ENCODE measurements around the gene EIF4E.
A peak's percentile ranks its signal among the peaks of the same experiment; 100 is the strongest.
"Not testable (repeated sequence)": the region's sequence is repeated elsewhere in the genome, so short reads cannot be mapped to it uniquely, and the experiment has no call there.

Gene EIF4E

DNA sequence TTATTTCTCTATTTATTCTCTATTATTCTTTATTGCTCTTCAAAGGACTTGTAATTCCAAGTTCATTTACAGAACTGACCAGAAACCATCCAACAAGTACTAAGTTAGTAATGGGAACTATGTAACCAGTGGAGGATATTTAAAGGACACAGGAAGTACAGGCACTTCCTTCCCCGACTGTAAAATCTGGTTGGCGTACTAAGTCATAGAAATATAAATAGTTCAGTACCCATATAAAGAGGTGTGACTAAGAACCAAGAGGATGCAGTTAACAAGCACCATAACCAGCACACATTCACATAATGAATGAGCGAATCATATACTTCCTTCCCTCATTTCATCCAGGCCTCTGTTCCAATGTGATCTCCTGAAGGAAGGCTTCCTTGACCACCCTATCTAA lies 3.6 kb upstream of the EIF4E start:
- DNase-seq (ENCODE audit: low read depth in 2 of 2), result no peak

DNA sequence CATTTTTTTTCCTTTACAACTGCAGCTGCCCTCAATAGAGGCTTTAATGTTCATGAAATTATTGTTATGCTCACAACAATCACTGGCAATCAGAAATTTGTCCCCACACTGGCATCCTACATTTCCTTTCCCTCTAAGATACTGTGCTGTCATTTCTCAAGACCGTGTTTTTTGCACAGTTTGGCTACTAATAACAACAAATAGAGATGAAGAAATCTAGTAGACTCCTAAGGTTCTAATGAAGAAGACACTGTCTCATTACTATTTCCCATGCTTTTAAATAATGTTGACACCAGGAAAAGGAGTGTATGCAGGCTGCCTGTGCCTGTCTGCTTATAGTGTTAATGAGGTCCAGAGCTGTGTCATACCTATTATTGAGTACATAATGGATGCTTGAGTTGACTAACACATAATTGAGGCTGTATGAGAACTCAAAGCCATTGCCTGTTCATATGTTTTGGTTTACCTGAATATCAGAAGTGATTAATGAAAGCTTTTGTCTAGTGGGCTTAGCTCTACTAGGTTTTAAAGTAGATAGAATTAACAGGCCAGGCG lies 1.5 kb upstream of the EIF4E start:
- no peak for DNase-seq (ENCODE audit: low read depth in 2 of 2)

DNA sequence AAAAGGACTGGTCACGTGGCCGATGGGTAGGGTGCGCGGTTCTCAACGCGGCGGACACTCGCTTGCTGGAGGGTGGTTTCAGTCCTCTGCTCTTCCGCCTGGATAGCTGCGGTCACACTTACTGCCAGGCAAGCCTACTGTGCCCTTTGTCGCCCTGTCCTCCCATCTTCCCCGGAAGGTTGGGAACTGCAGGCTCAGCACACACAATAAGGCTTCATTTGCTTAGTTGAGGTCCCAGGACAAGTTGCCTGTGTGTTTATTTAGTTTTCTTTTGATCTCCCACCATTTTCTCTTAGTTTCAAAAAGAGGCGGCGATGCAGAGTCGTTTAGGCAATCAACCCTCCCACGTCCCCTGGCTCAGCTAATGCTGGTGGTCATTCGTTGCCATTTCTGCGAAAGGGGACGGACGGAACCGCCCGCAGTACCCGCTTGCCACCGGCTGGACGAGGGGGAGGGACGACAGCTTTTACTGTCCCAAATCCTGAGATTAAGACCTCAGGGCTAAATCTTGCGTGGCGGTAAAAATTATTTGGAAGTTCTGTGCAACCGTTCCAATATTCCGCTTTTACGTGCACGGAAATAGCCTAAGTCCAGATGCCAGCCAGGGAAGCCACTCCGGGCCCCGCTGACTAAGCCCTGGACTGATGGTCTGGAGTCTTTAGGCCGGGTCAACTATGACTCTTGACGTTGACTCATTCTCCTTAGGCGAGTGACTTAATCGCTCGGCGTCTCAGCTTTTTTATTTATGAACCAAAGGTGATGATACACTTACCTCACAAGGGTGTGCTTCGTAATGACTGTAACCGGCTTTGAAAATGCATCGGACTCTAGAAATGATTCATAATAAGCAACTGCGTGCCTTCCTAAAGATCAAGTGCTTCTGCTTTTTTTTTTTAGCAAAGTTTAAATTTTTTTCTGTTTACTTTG lies 671 bp upstream of the EIF4E start:
- peak; percentile 2 to 6 for DNase-seq (ENCODE audit: low read depth in 2 of 2)

DNA sequence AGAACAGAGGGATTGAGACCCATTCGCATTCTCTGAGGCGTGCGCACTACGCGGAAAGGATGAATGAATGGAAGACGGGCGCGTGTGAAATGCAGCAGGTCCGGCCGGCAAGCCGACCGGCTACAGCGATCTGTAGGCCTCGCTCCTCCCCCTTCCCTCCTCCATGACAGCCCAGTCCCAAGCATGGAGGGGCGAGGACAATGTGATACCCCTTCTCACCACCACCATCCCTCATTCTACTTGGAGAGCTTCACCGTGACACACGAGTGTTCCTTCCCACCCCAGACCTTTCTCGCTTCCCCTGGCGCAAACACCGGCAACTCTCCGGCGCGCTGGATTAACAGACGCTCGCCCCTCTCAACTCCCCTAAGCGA lies 815 bp downstream of the EIF4E start:
- peak; percentile 27 to 30 for DNase-seq (ENCODE audit: low read depth in 2 of 2)

DNA sequence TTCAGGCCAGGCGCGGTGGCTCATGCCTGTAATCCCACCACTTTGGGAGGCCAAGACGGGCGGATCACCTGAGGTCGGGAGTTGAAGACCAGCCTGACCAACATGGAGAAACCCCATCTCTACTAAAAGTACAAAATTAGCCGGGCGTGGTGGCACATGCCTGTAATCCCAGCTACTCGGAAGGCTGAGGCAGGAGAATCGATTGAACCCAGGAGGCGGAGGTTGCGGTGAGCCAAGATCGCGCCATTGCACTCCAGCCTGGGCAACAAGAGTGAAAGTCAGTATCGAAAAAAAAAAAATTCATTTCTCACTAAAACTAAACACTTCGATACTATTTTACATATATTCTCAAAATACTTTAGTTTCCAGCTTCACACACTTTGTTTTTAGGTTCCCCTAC lies 2.7 kb downstream of the EIF4E start:
- DNase-seq (ENCODE audit: low read depth in 2 of 2), result not testable (repeated sequence)

DNA sequence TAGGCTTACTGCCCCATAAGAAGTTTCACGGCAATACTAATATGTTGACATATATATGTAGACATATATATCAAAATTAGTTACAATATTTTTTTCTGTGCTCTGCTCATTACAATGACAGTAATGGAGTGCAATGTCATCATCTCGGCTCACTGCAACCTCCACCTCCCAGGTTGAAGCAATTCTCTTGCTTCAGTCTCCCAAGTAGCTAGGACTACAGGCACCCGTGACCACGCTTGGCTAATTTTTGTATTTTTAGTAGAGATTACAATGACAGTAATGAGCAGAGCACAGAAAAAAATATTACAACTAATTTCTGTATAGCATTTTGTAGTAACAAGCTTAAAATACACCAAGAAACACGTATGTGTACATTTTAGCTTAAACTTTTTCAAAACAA lies 7.6 kb downstream of the EIF4E start:
- no peak for DNase-seq (ENCODE audit: low read depth in 2 of 2)

DNA sequence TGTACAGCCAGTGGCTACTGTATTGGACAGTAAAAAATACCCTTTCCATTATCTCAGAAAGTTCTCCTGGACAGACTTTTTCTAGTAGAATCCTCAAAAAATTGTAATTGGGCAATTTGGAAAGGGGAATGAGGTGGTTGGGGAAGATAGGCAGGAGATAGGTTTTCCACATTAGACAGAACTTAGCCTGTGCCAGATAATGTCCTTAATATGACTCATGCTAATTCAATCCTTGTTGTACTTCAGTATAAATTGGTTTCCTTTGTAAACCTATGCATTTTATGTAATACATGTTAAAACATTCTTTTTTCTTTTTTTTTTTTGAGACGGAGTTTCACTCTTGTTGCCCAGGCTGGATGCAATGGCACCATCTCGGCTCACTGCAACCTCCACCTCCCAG lies 8.9 kb downstream of the EIF4E start:
- DNase-seq (ENCODE audit: low read depth in 2 of 2), result no peak

DNA sequence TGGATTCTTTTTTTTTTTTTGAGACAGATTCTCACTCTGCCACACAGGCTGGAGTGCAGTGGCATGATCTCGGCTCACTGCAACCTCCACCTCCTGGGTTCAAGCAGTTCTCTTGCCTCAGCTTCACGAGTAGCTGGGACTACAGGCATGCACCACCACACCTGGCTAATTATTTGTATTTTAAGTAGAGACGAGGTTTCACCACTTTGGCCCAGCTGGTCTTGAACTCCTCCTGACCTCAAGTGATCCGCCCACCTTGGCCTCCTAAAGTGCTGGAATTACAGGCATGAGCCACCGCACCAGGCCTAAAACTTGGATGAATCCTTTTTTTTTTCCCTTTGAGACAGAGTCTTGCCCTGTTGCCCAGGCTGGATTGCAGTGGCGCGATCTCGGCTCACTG lies 18.2 kb downstream of the EIF4E start:
- DNase-seq (ENCODE audit: low read depth in 2 of 2), result not testable (repeated sequence)

DNA sequence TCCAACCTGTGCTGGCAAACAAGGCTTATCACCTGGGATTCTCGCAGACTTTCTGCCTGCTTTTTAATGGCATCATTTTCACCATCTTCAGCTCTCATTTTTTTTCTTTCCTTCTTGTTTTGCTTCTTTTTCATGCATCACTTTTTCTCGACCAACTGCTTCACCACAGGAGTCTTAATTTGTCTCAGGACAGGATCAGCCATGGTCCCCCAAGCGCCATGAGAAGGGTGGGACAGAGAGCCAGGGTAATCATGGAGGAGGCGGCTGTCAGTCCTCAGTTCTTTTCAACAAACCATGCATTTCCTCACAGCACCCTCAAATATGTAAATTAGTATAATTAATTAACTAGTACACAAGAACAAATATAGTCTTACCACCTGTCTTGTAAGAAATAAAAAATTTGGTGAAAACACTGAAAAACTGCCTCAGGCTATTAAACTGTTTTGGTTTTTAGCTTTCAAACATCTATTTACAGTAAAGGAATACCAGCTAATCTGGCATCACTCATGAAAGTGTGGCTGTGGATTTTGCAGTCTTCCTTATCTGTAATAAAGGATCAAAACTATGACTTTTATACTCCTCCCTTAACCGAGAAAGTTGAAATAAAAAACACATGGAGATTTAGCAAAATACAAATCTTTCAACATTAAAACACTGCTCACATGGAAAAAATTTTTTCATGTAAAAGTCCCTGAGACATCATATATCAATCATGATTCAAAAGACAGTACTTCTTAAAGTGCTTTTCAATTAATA lies 19.1 kb downstream of the EIF4E start:
- DNase-seq (ENCODE audit: low read depth in 2 of 2), result no peak

DNA sequence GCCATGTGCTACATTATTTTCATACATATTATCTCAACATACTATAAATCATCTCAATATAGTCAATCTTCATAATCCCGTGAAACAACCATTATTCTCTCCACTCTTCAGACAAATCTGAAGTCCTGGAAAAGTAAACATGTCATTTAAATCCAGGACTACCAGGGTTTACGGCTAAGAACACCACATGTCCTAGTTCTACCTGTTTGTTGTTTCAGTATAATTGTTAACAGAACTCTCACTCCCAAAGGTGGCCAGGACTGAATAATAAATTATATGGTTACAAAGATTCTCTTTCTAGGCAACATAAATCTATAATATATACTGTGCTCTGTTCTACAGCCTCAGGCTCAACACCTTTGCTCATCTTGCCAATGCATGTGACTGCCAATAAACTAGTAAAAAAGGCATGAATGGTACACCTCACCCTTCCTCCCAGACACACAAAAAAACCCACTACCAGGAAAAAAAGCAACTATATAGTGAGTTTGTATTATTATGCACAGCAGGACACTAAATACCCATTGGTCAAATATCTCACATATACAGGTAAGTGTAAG lies 20.1 kb downstream of the EIF4E start:
- no peak for DNase-seq (ENCODE audit: low read depth in 2 of 2)

DNA sequence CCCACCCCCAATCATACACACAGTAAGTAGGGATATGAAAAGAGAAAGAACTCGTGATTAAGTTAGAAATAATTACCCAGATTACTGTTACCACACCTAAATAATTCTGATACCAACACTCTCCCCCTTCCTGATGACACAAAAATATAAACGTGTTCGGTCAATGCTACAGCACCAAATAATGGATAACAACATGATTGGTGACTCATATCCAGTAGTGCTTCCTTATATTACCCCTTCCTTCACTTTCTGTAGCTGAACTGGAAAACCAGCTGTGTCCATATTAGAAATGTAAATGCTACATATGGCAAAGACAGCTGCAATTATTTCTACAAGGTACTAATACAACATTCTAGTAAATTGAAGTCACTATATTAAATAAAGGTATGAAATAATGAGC lies 20.8 kb downstream of the EIF4E start:
- DNase-seq (ENCODE audit: low read depth in 2 of 2), result no peak

DNA sequence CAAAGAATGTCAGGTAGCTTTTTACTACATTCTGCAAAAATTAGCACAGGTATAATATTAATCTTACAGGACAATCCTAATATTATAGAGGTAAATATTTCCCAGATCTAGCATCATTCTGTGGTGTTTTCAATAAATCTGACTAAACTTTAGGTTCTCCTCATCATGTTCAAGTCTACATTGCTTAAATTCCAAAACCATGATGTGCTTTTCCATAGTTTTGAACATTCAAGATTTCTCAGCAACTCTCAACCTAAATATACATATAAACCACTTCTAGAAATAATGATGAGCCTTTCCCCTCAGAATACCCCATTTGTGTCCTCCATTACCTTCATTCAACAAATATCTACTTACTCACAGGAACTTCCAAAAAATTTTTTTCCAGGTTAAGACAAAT lies 23.1 kb downstream of the EIF4E start:
- no peak for DNase-seq (ENCODE audit: low read depth in 2 of 2)

DNA sequence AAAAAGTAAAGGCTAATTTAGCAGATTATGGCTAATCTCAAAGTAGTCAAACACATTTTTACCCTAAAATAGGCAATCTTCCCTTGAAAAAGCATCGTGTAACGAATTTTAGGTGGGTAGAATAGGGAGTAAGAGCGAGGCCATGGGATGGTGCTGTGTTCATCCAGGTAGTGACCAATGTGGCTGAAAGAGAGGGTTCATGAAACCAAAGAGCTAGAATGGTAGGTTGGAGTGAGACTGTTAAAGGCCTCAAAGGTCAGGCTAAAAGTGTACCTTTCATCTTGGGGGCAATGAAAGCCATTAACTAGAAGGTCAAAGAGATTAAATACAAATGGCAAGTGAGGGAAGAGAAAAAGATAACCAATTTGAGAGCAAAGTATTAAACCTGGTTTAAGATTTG lies 23.6 kb downstream of the EIF4E start:
- DNase-seq (ENCODE audit: low read depth in 2 of 2), result no peak

DNA sequence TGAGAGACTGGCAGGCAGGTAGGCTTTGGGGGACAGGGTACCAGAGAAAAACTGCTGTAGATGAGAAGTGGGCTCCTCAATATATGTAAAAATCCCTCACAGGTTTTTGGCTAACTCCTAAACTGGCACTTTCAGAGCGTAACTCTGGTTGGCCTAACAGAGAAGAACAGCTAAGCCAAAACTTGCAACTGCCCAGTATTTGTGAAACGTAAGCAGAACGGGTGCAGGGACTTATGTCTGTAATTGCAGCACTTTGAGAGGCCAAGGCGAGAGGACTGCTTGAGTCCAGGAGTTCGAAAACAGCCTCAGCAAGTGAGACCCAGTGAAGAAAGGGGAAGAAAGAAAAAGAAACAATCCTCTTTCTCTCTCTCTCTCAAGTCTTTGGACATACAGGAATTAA lies 25.0 kb downstream of the EIF4E start:
- DNase-seq (ENCODE audit: low read depth in 2 of 2), result no peak

DNA sequence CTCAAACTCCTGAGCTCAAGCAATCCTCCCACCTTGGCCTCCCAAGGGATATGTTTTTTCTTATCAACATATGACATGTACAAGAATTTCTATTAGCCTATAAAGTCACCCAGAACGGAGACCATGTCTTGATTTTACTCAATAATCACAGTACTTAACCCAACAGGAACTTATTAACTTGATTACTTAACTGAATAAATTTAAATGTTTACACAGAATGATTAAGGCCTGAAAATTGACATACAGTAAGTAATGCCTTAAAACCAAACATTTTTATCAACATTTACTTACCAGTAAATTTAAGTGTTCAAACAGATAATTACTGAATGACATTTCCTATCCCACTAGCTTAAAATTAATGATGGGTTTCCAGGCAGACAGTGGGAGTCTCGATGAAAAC lies 25.4 kb downstream of the EIF4E start:
- no peak for DNase-seq (ENCODE audit: low read depth in 2 of 2)

DNA sequence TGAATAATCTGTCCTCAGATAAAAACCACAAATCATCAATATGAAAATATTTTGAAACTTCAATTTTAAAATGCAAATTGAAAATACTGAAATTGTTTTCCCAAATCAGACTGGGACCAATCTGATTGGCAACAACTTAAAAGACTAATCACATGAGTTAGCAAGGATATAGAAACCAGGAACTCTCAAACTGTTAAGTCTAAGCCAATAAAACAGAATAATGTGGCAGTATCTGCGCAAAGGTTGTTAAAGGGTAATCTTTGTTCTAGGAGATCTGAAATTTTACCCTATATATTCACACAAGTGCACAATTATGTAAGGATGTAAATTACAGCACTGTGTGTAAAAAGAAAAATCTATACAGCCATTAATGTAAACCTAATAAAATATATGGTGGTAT lies 29.7 kb downstream of the EIF4E start:
- DNase-seq (ENCODE audit: low read depth in 2 of 2), result no peak

DNA sequence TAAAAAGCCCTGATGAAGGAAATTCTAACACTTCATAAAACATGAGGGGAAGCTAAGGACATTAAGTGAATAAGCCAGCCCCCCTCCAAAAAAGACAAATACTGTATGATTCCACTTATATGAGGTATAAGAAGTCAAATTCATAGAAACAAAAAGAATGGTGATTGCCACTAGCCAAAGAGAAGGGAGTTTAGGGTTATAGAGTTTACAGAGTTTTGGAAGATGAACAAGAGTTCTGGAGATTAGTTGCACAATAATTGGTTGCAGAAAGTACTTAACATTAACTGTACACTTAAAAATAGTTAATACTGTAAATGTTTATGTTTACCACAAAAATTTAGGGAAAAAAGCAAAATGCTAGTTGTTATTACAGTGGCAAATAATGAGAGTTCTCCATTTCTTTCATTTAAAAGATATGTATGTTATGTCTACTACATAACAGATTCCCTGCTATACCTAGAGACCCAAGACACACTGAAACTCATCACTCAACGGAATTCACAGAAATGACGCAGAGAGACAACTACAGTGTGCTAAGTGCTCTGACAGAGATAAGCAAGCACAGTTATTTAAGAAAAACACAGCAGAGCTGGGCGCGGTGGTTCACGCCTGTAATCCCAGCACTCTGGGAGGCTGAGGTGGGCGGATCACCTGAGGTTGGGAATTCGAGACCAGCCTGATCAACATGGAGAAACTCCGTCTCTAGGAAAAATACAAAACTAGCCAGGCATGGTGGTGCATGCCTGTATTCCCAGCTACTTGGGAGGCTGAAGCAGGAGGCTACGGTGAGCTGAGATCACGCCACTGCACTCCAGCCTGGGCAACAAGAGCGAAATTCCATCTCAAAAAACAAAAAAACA lies 37.2 kb downstream of the EIF4E start:
- DNase-seq (ENCODE audit: low read depth in 2 of 2), result no peak

DNA sequence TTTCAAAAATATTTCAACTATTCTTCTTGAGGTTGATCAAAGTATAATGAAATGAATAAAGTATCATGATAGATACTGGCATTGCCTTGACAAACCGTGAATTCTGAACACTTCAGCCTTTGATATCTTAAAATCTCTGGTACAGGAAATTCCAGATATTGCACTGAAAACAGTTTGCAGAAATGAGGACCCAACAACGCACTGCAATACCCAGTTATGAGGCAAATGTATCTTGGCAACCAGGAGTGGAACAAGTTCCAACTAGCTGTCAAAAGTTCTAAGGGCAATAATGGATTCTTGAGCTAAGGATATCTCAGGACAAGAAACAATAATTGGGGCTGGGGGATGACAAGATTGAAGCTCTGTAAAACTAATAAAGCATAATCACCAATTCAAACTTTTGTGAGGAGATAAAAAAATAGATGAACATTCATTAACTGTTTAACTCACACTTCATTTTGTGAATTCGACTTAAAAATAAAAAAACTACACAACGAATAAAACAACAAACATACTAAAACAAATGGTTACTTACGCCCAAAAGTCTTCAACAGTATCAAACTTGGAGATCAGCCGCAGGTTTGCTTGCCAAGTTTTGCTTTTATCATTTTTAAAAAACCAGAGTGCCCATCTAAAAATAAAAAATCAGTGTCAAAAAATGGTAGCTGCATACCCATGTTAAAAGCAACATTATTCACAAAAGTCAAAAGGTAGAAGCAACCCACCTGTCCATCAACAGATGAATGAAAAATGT lies 38.1 kb downstream of the EIF4E start:
- DNase-seq (ENCODE audit: low read depth in 2 of 2), result no peak

DNA sequence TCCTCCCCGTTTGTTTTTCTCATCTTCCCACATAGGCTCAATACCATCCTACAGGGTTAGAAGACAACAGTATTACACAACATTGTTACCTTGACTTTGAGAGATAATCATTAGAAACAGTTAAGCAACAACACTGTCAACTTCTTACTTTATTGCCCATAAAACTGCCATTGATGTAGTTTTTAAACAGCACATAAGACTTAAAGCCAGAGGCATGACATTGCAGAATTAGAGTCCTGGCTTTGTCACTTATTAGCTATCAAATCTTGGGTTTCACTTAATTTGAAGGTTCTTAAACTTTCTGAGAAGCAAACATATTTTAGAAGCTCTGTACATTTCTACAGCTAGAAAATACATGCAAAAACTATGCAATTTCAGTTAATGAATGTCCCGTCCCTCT lies 41.8 kb downstream of the EIF4E start:
- DNase-seq (ENCODE audit: low read depth in 2 of 2), result no peak

DNA sequence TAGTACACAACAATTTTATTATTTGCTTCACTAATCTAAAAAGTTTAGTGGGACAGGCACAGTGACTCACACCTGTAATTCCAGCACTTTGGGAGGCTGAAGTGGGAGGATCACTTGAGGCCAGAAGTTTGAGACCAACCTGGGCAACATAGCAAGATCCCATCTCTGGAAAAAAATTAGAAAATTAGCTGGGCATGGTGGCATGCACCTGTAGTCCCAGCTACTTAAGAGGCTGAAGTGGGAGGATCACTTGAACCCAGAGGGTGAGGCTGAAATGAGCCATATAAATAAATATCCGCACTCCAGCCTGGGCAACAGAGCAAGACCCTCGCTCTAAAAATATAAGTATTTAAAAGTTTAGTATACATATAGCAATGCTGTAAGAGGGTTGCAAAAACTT lies 42.6 kb downstream of the EIF4E start:
- DNase-seq (ENCODE audit: low read depth in 2 of 2), result not testable (repeated sequence)

DNA sequence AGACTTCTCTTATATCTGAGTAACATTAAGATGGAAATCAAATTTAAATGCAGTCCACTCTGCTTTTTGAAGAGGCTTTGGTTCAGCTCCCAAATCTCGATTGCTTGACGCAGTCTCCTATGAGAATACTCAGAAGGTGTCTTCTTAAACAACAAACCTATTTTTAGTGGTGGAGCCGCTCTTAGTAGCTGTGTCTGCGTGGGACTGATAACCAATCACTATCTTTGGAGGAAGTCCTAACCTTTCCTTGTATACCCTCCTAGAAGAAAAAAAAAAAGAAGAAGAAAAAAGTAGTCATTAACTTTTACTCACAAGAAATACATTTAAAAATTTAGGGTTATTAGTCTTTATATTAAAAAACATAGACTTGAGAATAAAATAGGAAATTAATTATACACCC lies 48.0 kb downstream of the EIF4E start:
- not testable (repeated sequence) for DNase-seq (ENCODE audit: low read depth in 2 of 2)

Data from stimulated activated CD8-positive, alpha-beta memory T cell treated with anti-CD3 and anti-CD28 coated beads, Interleukin-7, amount 100 ng/mL, for 1 hour (primary cell).